Measurements from ENCODE around the gene TPRA1.

TPRA1 gene

GRCh38 chr3:127560051-127560787 lies 30.3 kb downstream of the TPRA1 start:
- DNase-seq (ENCODE audit: low read depth), result no peak

- no peak for DNase-seq (ENCODE audit: low read depth)
Observed at GRCh38 chr3:127556565-127556964, 34.0 kb downstream of the TPRA1 start.

DNA sequence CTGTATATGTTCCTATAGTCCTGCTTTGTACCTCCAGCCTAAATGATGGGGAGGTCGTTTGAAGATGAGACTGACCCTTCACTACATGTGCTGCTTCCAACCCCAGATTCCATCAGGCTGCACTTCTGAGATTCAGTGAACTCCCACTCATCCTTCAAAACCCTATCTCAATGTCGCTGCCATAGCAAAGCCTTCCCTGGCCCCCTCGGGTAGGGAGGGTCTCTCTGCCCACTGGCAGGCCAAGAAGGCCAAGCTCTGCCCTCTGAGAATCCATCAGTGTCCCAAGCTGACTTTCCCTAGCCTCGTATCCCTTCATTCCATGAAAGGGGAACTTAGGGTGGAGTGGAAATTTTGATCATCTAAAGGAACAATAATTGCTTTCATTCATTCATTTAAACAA lies 35.4 kb downstream of the TPRA1 start:
- no peak for DNase-seq (ENCODE audit: low read depth)

GRCh38 chr3:127552038-127552437 lies 38.5 kb downstream of the TPRA1 start:
- no peak for DNase-seq (ENCODE audit: low read depth)

DNA sequence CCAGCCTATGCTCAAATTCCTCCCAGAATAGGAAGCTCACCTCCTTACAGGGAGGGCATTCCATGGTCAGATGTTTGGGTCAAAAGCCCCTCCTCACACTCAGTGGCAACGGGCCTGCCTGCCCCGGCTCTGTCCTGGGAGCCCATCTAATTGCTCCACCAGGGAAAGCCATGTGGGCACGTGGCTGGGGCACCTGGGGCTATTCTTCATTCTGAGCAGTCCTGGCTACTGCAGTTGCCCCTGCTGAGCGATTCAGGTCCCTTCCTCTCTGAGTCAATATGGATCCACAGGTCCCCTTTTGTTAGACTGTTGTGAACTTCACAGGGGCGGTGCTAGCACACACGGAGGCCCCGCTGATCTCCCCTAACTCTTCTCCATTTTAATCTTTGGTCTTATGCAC lies 39.4 kb downstream of the TPRA1 start:
- no peak for DNase-seq (ENCODE audit: low read depth)

DNA sequence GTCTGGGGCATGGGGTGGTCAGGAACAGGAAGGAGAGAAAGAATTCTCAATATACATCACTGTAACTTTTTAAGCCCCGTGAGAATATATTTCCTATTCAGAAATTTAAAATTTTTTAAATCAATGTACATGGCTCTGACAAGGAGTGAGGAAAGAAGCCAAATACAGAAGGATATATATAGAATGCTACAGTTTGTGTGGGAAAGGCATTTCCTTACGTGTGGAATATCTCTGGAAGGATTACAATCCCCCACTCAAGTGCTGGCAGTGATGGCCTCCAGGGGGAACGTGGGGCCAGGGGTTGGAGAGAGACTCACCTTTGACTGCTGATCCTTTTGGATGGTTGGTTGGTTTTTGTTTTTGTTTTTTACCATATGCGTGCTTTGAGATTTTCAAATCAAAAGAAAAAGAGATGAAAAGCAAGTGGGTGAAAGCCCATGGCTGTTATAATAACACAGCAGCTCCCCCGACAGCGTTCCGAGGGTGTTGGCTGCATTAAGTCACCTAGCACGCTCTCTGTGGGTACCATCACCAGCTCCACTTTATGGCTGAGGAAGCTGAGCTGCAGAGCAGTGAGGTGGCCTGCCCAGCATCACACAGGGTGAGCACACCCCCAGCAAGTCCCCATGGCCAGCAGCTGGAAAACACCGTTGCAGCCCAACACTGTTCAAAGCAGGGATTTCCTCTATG lies 39.9 kb downstream of the TPRA1 start:
- no peak for DNase-seq (ENCODE audit: low read depth)

- DNase-seq (ENCODE audit: low read depth), result no peak
Observed at GRCh38 chr3:127549826-127550467, 40.6 kb downstream of the TPRA1 start.

- peak; percentile 74 for DNase-seq (ENCODE audit: low read depth)
Observed at GRCh38 chr3:127547761-127548605, 42.5 kb downstream of the TPRA1 start.

GRCh38 chr3:127546970-127547733 lies 43.4 kb downstream of the TPRA1 start:
- DNase-seq (ENCODE audit: low read depth), result no peak

GRCh38 chr3:127546554-127546953 lies 44.0 kb downstream of the TPRA1 start:
- no peak for DNase-seq (ENCODE audit: low read depth)

DNA sequence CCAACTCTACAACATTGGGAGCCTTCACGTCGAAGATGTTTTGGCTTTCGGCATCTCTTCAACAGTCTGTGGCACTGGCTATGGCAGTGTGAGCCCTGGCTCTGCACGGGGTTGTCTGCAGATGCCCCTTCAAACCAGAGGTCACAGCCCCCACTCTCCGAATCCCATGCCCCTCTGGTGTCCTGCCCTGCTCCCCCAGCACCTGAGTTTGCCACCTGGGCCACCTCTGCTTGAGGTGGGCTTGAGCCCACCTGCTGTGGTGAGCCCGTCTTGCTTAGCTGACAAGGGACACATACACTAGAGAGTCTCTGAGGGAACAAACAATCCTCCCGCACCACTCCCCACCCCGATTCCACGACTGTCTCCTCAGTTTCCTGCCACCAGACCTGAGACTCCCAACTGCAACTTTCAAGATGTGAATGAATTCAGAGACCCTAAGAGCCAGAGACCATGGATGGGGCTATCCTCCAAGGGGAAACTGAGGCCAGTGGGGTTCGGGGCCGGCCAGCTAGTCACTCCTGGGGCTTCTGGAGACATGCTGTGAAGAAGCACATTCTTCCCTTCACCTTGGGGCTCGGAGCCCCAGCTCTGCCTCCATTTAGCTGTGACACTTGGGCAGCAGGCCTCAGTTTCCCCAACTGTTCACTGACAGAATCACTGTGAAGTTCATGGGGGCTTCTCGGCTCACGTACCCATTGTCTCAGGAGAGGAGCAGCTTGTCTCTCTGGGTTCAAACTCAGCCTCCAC lies 44.6 kb downstream of the TPRA1 start:
- DNase-seq (ENCODE audit: low read depth), result no peak

DNA sequence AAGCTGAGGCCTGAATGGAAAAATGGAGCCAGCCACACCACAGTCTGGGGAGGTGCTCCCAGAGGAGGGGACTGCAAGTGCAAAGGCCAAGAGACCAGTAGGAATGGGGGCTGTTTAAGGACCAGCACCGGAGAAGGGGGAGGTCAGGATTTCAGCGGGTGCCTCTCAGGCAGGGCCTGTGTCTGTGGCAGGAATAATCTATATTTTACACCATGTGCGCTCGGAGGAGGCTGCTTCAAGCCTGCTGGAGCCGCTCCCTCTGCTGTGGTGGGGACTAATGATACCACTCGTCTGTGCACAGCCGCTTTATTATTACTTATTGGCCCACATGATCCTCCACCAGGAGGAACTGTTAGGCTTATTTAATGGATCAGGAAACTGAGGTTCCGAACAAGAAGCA lies 45.3 kb downstream of the TPRA1 start:
- no peak for DNase-seq (ENCODE audit: low read depth)

- no peak for DNase-seq (ENCODE audit: low read depth)
Observed at GRCh38 chr3:127544803-127545201, 45.7 kb downstream of the TPRA1 start.

DNA sequence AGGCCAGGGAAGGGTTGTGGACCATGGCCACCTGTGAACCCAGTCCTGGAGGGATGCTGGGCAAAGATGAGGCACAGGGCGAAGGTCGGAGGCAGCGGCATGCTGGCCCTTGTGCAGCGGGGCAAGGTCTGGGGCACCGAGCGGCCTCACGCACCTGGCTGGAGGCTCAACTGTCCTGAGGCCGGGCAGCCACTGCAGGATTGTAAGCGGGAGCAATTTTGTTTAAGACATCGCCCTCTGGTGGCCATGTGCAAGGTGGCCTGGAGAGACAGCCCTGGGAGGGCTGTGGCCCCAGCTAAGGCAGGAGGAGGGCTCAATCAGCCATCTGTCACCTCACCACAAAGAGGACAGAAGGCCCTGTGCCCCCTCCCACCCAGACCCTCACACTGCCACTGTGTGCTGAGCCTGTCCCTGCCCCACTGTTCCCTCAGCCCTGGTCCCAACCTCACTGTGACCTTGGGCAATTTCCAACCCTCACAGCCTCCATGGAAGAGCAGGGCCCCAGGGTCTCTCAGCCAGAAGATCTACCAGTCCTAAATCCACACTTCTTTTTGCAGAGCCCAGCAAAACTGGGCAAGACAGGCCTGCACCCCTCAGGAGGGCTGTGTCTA lies 46.2 kb downstream of the TPRA1 start:
- DNase-seq (ENCODE audit: low read depth), result peak; percentile 24

DNA sequence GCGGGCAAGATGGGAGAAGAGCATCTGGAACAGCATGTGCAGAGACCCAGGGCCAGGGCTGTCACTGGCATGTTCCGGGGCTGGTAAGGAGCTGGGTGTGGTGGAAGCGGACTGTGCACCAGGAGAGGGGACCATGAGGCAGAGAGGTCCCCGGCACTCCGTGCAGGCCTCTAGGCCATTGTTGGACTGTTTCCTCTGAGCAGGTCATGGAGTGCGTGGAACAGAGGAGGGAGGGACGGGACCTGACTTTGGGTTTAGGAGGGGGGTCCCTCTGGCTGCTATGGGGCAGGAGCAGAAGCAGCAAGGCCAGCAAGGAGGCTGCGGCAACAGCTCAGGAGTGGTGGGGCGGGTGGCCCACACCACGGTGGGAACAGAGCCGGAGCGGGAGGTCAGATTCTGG lies 47.1 kb downstream of the TPRA1 start:
- DNase-seq (ENCODE audit: low read depth), result no peak

GRCh38 chr3:127542441-127542952 lies 48.0 kb downstream of the TPRA1 start:
- DNase-seq (ENCODE audit: low read depth), result no peak

DNA sequence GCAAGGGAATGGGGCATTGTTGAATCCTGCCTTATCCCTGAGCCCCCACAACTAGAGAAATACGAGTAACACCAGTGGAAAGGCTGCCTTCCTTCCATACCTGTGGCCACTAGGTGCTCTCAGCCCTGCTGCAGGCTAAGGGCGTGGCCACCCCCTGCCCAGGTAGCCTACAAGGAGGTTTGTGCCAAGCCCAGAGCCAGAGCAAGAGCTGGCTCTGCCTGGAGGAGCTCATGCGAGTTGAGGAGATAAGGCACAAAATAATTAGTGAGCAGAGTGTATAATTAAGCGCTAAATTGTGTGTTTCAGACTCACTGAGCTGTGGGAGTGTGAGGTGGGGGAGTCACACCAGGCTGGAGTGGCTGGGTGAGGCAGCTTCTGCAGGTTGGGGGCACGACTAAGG lies 49.2 kb downstream of the TPRA1 start:
- DNase-seq (ENCODE audit: low read depth), result no peak

GRCh38 chr3:127539366-127540060 lies 51.0 kb downstream of the TPRA1 start:
- no peak for DNase-seq (ENCODE audit: low read depth)

GRCh38 chr3:127538569-127538968 lies 52.0 kb downstream of the TPRA1 start:
- DNase-seq (ENCODE audit: low read depth), result no peak

Measured in CMK (cell line).